HCT116 (cell line): ENCODE data around the gene CCDC28B. TPM values are rescaled to one million over a fixed set of nuclear protein-coding genes. Genes with fewer than 3 reads are reported as not detected.

Source experiments
- ATAC-seq: fragments of 200-7000 bp; cut with Tn5 transposase; 2 replicates; pipeline ENCODE4 v1.9.1; 2020; ENCODE audit warnings: mild to moderate bottlenecking, moderate library complexity
- BruUV-seq: library from RNA; stranded (reverse); fragments of 400-500 nt; replicated peaks from 2 replicates; lab custom pipeline; 2021; lab: Mats Ljungman, UMichigan
- CTCF ChIA-PET: fragments of 300-600 bp; sonication (Branson Sonifier 250); formaldehyde crosslinking; loops from one replicate; lab custom pipeline; 2021; ENCODE audit warnings: antibody characterized with exemption; lab: Charles Lee
- POLR2A ChIA-PET: fragments of 300-600, 350-600 bp; sonication (Branson Sonifier 250); formaldehyde crosslinking; loops from one replicate; lab custom pipeline; 2021; ENCODE audit warnings: antibody characterized with exemption; lab: Charles Lee
- RAD21 ChIA-PET, 2 experiments: fragments of 300-600 bp; sonication (Branson Sonifier 250); formaldehyde crosslinking; loops; one replicate each; lab custom pipeline; 2023; ENCODE audit warnings: low total read pairs in 2 of 2; ENCODE audit not compliant: uncharacterized antibody in 2 of 2, unreplicated experiment in 2 of 2, low non-redundant PET in 1 of 2; lab: Charles Lee
- DNase-seq: peaks from one replicate; pipeline ENCODE4 v3.0.0-alpha.2; 2010; ENCODE audit warnings: low read depth, low spot score
- H2AFZ ChIP-seq: fragments of 200-600 bp; shearing (Covaris generic), sonication (generic); 2 replicates; pipeline ENCODE4 v1.6.1; 2017; ENCODE audit warnings: low read depth, mixed run types, mixed read lengths, antibody characterized with exemption, low read length; ENCODE audit not compliant: poor library complexity, severe bottlenecking
- H3K27ac ChIP-seq: 2 replicates; pipeline ENCODE4 v1.5.1; 2012; ENCODE audit warnings: low read depth, low read length
- H3K27me3 ChIP-seq: fragments of 200-600 bp; sonication (generic); 2 replicates; pipeline ENCODE4 v1.6.1; 2016; ENCODE audit warnings: mixed run types, low read length, mixed read lengths; ENCODE audit not compliant: insufficient read depth
- H3K36me3 ChIP-seq, 2 experiments: fragments of 200-500 bp in 1 of 2; fragments of 200-600 bp in 1 of 2; sonication (Bioruptor generic) in 1 of 2; sonication (generic) in 1 of 2; 2 replicates each; pipeline versions ENCODE4 v1.5.1 to v1.6.1; 2014 to 2016; ENCODE audit warnings: low read length in 2 of 2, inconsistent platforms in 1 of 2, mixed read lengths in 1 of 2, mixed run types in 1 of 2; ENCODE audit not compliant: insufficient read depth in 2 of 2, control insufficient read depth in 1 of 2
- H3K4me1 ChIP-seq, 2 experiments: fragments of 200-600 bp in 1 of 2; sonication (generic) in 1 of 2; 2 replicates each; pipeline versions ENCODE4 v1.5.1 to v1.6.1; 2012 to 2017; ENCODE audit warnings: low read length in 2 of 2, inconsistent platforms in 1 of 2, mild to moderate bottlenecking in 1 of 2, mixed read lengths in 1 of 2, mixed run types in 1 of 2, moderate library complexity in 1 of 2; ENCODE audit not compliant: insufficient read depth in 2 of 2, control insufficient read depth in 1 of 2
- H3K4me2 ChIP-seq: fragments of 200-600 bp; sonication (generic); 2 replicates; pipeline ENCODE4 v1.6.1; 2017; ENCODE audit warnings: mixed run types, low read length, mixed read lengths
- H3K4me3 ChIP-seq, 2 experiments: fragments of 200-600 bp in 1 of 2; sonication (generic) in 1 of 2; replicated peaks in 1 of 2; 2 replicates each; pipeline ENCODE4 v1.5.1; 2011 to 2016; ENCODE audit warnings: low read length in 2 of 2, control low read depth in 1 of 2, low read depth in 1 of 2, mild to moderate bottlenecking in 1 of 2, mixed read lengths in 1 of 2, mixed run types in 1 of 2
- H3K79me2 ChIP-seq: fragments of 200-600 bp; sonication (generic); 2 replicates; pipeline ENCODE4 v1.6.1; 2017; ENCODE audit warnings: mild to moderate bottlenecking, mixed run types, low read length, moderate library complexity, mixed read lengths; ENCODE audit not compliant: insufficient read depth
- H3K9ac ChIP-seq: fragments of 200-600 bp; sonication (generic); 2 replicates; pipeline ENCODE4 v1.6.1; 2016; ENCODE audit warnings: low read length, mixed read lengths
- H3K9me2 ChIP-seq: fragments of 200-600 bp; sonication (generic), shearing (Covaris generic); 2 replicates; pipeline ENCODE4 v1.6.1; 2017; ENCODE audit warnings: mixed run types, mild to moderate bottlenecking, moderate library complexity; ENCODE audit not compliant: insufficient read depth
- H3K9me3 ChIP-seq, 2 experiments: fragments of 200-500 bp in 1 of 2; fragments of 200-600 bp in 1 of 2; sonication (Bioruptor generic) in 1 of 2; sonication (generic) in 1 of 2; 2 replicates each; pipeline ENCODE4 v1.6.1; 2014 to 2017; ENCODE audit warnings: low read length in 2 of 2, mixed read lengths in 2 of 2, inconsistent platforms in 1 of 2, low read depth in 1 of 2, mild to moderate bottlenecking in 1 of 2, mixed run types in 1 of 2, moderate library complexity in 1 of 2; ENCODE audit not compliant: control insufficient read depth in 1 of 2, insufficient read depth in 1 of 2
- H4K20me1 ChIP-seq: fragments of 200-600 bp; sonication (generic), shearing (Covaris generic); 2 replicates; pipeline ENCODE4 v1.6.1; 2017; ENCODE audit warnings: mixed run types, mild to moderate bottlenecking, moderate library complexity; ENCODE audit not compliant: insufficient read depth
- CBX3 ChIP-seq: IDR thresholded peaks from 2 replicates; pipeline ENCODE4 v1.6.1; 2012; ENCODE audit warnings: low read depth
- CEBPB ChIP-seq: IDR thresholded peaks from 2 replicates; pipeline ENCODE4 v1.6.1; 2012; ENCODE audit warnings: low read depth
- RAD21 ChIP-seq: IDR thresholded peaks from 2 replicates; pipeline ENCODE4 v1.6.1; 2012; ENCODE audit warnings: low read depth, mild to moderate bottlenecking
- REST ChIP-seq: IDR thresholded peaks from 2 replicates; pipeline ENCODE4 v1.6.1; 2012; ENCODE audit warnings: low read depth
- ZFX ChIP-seq: fragments of 450-650 bp; IDR thresholded peaks from 2 replicates; pipeline ENCODE4 v1.6.1; 2017
- ZNF274 ChIP-seq: fragments of 200-500 bp; sonication (Bioruptor generic); IDR thresholded peaks from 2 replicates; pipeline ENCODE4 v1.6.1; 2014; ENCODE audit warnings: mild to moderate bottlenecking, low read depth, low read length, inconsistent platforms
- intact Hi-C: fragments of 100-400 bp; cut with micrococcal nuclease; formaldehyde crosslinking; loops from 2 replicates; pipeline ENCODE4 v1.10.0; 2022
- total RNA-seq: library from RNA; stranded (reverse); gene quantifications from one replicate; pipeline ENCODE4 v1.2.1, GENCODE V29; 2021; ENCODE audit not compliant: unreplicated experiment

Gene CCDC28B
- total RNA-seq, 1 experiment from 2014 or later = 5.9 TPM

- TF ChIP-seq REST (no peak), ZFX (0 out of 2 replicates have a peak, but pooled peaks have one; percentile 16)
These were observed 40.8 kb downstream of the CCDC28B start (continued) for GRCh38 chr1:32241001-32241763.

GRCh38 chr1:32242341-32242851 lies 42.0 kb downstream of the CCDC28B start:
- H3K4me2 ChIP-seq = peak overlapping the region; percentile 57
- POLR2A ChIA-PET = interaction anchor here (0.6 to 0.7 kb wide), 2 partner anchors 24 to 94 kb away, joined by 3 read pairs; no protein-coding TSS in a partner anchor
- H3K27ac ChIP-seq = peak overlapping the region; percentile 24; the same call in 1 of the 2 replicates
- no peaks in the 10 kb centered on the region for H3K9me2 ChIP-seq
- H3K9me3 ChIP-seq = no peaks in the 10 kb centered on the region
- intact Hi-C loops = no loop called here
- no peak overlapping the region for H3K4me3 ChIP-seq
- H4K20me1 ChIP-seq = no peaks in the 10 kb centered on the region
- H3K79me2 ChIP-seq = no peaks in the 10 kb centered on the region
- ATAC-seq (no peak), DNase-seq (no peak)
- no peak overlapping the region for H3K9ac ChIP-seq
- no peaks in the 10 kb centered on the region for H3K27me3 ChIP-seq
- BruUV-seq = no TSS peak
- TF ChIP-seq RAD21 = no peak
- TF ChIP-seq ZNF274 = no peak
- TF ChIP-seq REST = no peak
- TF ChIP-seq CEBPB = no peak
- 0 out of 2 replicates have a peak, but pooled peaks have one; percentile 10 for TF ChIP-seq CBX3
- TF ChIP-seq, all 23 proteins: peak for 1
- Histone ChIP-seq H3K36me3 (no peaks in the 10 kb centered on the region), H2AFZ (no peak overlapping the region), H3K4me1 (peaks cover 20 to 34% of the 10 kb centered on the region in 2 experiments)
- RAD21 ChIA-PET = interaction anchor here in 1 of 2 experiments (0.7 to 1.7 kb wide), 2 partner anchors 94 to 279 kb away, joined by 3 to 4 read pairs; partner anchors contain the start of gene MARCKSL1
- CTCF ChIA-PET = interaction anchor here (1.1 kb wide), 1 partner anchor 8 kb away, joined by 3 read pairs; no protein-coding TSS in a partner anchor
